HG03432 (cell line): ENCODE measurements around the gene PIH1D1.

ENCODE experiments used
- ATAC-seq: cut with Tn5 transposase; IDR thresholded peaks from one replicate; pipeline ENCODE4 v1.9.1; 2021; ENCODE audit warnings: mild to moderate bottlenecking, moderate library complexity; ENCODE audit not compliant: unreplicated experiment

Gene PIH1D1

DNA sequence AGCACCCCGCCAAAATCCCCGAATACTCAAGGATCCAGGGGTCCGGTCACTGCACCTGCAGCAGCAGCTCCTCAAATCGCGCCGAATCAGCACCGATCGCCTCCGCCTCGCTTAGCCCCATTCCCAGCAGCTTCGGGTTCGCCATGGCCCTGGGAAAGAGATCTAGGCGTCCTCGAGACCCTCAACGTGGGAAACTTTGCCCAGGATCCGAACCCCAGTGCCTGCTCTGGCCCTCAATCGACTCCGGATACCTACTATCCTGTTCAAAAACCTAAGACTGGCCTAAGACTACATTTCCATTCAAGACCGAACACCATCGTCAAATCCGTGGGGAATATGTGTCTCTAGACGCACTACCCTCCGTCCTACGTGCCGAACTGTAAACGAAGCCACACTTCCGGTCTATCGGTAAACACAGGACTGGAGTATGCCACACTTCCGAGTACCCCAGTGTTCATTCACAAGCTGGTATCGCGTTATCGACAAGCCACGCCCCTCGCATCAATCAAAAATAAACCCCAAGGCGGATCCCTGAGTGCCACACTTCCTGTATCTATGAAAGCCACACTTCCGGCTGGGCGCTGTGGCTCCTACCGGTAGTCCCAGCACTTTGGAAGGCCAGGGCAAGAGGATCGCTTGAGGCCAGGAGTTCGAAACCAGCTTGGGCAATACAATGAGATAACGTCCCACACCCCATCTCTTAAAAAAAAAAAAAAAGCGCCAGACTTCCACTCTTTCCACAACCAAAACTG lies at the start of gene PIH1D1:
Gene PIH1D1 (minus strand): TSS at position 385 of the 752 bp plus-strand sequence. CDS start 240 bp downstream, at position 145.
- ATAC-seq = peak; percentile 55

DNA sequence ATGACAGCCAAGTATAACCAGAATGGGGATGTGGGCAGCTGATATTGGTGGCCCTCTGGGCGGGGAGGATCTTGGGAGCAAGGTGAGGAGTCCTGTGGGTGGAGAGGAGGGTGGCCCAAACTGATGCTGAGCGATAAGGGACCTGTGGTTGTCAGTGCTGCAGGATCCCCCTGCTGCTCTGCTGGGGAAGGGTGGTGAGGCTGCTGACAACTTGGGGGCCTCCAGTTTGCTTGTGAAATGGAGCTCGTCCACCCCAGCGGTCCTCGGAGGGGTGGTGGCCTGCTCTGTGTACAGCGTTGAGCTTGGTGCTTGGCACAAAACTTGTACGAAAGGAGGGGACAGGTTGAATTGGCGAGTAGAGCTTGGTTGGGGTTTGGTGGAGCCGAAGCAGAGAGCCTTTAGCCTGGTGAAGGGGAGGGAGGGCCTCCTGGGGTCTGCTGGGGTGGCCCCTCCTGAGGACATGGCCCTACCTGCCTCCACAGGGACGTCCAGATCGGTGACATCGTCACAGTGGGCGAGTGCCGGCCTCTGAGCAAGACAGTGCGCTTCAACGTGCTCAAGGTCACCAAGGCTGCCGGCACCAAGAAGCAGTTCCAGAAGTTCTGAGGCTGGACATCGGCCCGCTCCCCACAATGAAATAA lies 47.5 kb upstream of the PIH1D1 start:
- no peak for ATAC-seq

- no peak for ATAC-seq
These were observed 46.9 kb upstream of the PIH1D1 start for GRCh38 chr19:49498475-49498874.

DNA sequence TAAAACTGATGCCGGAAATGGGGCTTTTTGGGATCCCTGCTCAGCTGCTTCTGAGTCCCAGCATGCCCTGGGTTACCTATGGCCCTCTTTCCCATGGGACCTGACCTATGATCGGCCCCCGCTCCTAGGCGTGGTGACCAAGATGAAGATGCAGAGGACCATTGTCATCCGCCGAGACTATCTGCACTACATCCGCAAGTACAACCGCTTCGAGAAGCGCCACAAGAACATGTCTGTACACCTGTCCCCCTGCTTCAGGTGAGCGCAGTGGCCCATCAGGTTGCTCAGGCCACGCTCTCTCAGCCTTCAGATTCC lies 46.1 kb upstream of the PIH1D1 start:
- no peak for ATAC-seq

DNA sequence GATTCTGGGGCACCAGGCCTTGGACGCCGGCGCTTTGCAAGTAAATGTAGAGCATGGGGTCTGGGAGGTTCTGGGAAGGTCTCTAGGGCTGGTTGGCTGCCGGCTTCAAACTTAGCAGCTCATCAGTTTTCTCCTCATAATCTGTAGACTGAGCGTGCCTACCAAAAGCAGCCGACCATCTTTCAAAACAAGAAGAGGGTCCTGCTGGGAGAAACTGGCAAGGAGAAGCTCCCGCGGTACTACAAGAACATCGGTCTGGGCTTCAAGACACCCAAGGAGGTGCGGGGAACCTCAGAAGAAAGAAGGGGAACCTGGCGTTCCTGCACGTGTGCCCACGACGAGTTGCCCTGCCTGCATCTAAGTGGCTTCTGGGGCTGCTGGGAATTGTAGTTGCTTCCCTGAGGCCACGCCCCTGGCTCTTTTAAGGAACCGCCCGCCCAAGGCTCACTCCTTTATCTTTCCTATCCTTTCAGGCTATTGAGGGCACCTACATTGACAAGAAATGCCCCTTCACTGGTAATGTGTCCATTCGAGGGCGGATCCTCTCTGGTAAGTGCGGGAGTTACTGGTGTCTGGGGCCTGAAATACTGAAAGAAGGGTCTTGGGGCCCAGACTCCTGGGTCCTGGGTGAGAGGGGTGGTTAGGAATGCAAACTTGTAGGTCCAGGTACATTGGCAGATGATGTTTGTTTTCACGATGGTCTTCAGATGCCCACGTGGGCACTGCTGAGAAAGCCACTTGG lies 45.6 kb upstream of the PIH1D1 start:
- ATAC-seq = no peak

DNA sequence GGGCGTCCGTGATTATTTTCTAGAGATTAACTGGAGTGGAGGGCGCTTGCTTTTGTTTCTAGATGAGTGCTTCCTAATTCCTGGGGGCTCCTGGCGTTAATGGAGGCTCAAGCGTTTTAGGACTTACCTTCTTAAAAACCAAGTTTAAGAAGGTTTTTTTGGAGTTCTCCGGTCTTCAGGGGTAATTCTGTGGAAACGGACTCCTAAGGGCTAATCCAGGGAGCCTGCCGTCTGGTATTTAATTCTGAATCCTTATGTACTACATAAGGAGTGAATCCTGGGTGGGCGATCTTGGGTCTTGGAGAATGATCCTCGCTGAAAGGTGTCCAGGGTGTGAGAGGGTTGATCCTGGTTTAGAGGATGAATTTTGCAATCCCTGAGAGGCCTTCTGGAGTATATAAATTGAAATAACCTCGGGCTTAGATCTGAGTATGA lies 45.0 kb upstream of the PIH1D1 start:
- no peak for ATAC-seq

GRCh38 chr19:49492573-49493405 lies 41.2 kb upstream of the PIH1D1 start:
- ATAC-seq = no peak

DNA sequence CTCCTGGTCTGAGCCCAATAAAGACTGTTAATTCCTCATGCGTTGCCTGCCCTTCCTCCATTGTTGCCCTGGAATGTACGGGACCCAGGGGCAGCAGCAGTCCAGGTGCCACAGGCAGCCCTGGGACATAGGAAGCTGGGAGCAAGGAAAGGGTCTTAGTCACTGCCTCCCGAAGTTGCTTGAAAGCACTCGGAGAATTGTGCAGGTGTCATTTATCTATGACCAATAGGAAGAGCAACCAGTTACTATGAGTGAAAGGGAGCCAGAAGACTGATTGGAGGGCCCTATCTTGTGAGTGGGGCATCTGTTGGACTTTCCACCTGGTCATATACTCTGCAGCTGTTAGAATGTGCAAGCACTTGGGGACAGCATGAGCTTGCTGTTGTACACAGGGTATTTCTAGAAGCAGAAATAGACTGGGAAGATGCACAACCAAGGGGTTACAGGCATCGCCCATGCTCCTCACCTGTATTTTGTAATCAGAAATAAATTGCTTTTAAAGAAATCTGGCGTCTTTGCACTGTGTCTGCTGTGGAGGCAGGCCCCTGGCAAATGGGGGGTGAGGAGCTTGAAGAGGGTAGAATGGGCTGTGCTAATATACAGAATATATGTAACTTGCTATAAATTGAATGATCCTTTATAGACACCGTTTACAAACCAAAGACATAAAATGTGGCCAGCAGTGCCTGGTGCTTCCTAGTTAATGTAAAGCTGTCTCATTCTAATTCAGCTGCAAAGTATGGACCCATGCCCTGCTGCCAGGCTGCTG lies 40.4 kb upstream of the PIH1D1 start:
- no peak for ATAC-seq

DNA sequence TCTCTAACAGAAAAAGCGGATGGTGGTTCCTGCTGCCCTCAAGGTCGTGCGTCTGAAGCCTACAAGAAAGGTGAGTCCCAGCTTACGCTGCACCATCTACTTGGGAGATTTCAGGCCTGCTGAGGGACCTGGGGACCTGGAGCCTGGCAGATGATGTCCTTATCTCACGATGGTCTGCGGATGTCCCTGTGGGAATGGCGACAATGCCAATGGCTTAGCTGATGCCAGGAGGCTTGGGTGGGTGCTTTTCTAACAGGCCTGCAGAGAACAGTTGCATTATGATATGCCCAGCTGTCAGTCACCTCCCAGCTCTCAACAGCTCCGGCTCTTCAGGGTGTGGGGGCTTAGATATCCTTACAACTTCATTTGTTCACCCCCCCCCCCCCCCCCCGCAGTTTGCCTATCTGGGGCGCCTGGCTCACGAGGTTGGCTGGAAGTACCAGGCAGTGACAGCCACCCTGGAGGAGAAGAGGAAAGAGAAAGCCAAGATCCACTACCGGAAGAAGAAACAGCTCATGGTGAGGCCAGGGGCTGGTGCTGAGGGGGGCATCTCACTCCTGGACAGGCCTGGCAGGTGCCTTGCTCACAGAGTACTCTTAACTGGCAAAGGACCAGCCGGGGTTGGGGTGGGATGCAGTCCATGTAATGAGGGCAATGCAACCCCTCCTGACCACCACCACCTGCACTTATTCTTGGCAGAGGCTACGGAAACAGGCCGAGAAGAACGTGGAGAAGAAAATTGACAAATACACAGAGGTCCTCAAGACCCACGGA lies 39.6 kb upstream of the PIH1D1 start:
- no peak for ATAC-seq

GRCh38 chr19:49490287-49491029 lies 38.8 kb upstream of the PIH1D1 start:
- no peak for ATAC-seq

- no peak for ATAC-seq
These were observed 38.1 kb upstream of the PIH1D1 start for GRCh38 chr19:49489601-49490167.

GRCh38 chr19:49488863-49489537 lies 37.4 kb upstream of the PIH1D1 start:
- ATAC-seq = no peak

DNA sequence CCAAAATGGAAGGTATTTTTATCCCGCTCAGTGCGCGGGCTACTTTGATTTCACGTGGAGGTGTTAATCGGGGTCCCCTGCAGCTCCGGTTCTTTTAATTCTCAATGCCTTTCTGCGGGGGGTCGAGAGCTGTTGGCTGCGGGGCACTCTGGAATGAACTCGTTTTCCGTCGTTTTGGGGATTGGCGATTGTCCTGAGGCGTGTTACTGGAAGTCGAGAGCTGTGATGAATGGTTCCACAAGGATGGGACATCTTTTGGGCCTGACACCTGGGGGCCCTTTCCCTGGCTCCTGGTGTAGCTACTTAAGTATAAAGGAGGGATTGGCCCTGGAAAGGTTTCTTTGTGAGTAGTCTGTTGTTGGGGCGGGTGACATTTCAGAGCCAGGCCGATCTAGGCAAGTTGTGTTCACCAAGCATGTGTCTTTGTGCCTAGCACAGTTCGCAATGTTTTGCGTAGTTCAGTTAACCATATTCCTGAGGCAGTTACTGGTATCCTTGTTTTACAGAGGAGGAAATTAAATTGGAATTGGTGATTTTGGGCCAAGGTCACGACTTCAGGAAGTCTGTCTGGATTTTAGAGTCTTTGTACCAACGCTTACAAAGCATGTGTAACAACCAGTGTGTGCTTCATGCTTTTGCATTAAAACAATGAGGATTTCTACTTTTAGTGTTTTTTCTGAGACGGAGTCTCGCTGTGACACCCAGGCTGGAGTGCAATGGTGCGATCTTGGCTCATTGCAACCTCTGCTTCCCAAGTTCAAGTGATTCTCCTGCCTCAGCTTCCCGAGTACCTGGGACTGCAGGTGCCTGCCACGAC lies 36.6 kb upstream of the PIH1D1 start:
- no peak for ATAC-seq

GRCh38 chr19:49487277-49488045 lies 35.8 kb upstream of the PIH1D1 start, which contains the start of gene RPL13A:
RPL13A (plus strand) TSS chr19:49487608; CDS start chr19:49487630, 22 bp downstream.
- peak; percentile 90 for ATAC-seq

- ATAC-seq = no peak
These were observed 35.2 kb upstream of the PIH1D1 start for GRCh38 chr19:49486710-49487276.

DNA sequence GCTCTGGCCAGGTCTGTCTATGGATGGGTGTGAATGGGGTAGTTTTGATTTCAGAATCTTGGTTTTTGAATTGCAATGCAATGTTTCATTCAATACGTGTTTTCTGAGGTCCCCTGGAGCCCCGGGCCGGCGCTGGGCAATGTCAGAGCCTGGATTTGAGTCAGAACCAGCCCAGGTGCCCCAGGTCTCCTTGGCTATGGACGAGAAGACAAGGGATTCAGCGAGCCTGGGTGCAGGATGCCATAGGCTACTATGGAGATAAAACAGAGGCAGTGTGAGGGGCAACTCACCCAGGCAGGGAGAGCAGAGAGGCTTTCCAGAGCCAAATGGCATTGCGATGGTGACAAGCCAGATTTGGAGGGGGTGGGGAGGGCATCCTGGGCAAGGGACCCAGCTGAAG lies 34.6 kb upstream of the PIH1D1 start:
- no peak for ATAC-seq
